Cardiac fibroblast (primary cell): ENCODE results near the gene IL15.
A peak's percentile ranks its signal among the peaks of the same experiment; 100 is the strongest.

ENCODE experiments used
- DNase-seq, 2 donors: peaks; one replicate each; pipeline versions ENCODE4 v3.0.0 to v3.0.0-alpha.2; 2010; ENCODE audit warnings: low read depth in 2 of 2
- H3K4me3 ChIP-seq, 2 donors: replicated peaks in 1 of 2; 1 replicate in 1 of 2; 2 replicates in 1 of 2; pipeline ENCODE4 v1.5.1; 2011; ENCODE audit warnings: low read depth in 2 of 2, low read length in 2 of 2, mild to moderate bottlenecking in 2 of 2, moderate library complexity in 1 of 2
- TF ChIP-seq, protein P1 (sequence below): IDR thresholded peaks from one replicate; pipeline ENCODE4 v1.5.1; 2011; ENCODE audit warnings: low read depth, mild to moderate bottlenecking, low read length, inconsistent platforms

IL15 gene

DNA sequence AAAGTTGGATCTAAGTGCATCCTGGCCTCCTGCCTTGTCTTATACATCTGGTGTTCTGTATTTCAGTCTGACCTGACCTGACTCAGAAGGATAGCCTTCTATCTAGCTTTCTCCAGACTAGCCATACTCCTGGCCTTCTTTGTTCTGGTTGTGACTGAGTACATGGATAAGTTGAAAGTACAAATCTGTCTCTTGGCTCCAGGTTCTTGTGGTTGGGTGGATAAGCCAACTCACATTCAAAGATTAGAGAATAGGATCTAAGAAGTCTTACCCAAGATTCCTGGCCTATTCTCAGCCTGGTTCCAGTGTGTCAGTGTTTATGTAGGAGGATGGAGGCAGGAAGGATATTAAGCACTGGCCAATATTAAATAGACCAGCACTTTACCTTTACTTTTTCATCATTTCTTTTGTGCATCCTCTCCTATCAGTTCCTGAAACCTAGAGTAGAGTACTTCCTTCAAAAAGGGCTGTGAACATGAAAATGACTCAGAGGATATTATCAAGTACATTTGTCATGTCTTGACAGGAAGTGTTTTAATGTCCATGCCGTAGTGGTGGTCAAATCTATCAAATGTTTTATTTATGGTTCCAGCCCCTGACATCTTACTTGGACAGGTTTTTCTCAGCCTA lies 123.5 kb downstream of the IL15 start:
- peak; percentile 25 to 35 for DNase-seq
- TF ChIP-seq, protein P1, sequence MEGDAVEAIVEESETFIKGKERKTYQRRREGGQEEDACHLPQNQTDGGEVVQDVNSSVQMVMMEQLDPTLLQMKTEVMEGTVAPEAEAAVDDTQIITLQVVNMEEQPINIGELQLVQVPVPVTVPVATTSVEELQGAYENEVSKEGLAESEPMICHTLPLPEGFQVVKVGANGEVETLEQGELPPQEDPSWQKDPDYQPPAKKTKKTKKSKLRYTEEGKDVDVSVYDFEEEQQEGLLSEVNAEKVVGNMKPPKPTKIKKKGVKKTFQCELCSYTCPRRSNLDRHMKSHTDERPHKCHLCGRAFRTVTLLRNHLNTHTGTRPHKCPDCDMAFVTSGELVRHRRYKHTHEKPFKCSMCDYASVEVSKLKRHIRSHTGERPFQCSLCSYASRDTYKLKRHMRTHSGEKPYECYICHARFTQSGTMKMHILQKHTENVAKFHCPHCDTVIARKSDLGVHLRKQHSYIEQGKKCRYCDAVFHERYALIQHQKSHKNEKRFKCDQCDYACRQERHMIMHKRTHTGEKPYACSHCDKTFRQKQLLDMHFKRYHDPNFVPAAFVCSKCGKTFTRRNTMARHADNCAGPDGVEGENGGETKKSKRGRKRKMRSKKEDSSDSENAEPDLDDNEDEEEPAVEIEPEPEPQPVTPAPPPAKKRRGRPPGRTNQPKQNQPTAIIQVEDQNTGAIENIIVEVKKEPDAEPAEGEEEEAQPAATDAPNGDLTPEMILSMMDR, result no peak
- no peak overlapping the region for H3K4me3 ChIP-seq

DNA sequence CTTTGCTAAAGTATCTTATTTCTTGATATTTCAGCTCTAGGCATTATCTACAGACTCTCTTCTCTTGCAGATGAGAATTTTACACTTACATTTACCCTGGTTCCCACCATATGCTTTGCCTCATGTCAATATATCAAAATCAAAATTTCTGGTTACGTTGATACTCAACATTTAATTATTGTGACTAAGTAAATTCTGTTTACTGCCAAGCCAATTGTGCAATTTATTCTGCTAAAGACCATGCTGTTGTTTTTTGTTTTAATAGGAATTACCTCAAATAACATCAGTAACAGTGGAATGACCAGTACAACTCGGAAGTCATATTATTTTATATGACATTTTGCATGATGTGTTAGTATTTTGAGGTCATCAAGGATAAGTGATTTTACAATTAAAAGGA lies 125.5 kb downstream of the IL15 start:
- TF ChIP-seq, protein P1, result no peak
- no peak for DNase-seq
- no peak overlapping the region for H3K4me3 ChIP-seq

DNA sequence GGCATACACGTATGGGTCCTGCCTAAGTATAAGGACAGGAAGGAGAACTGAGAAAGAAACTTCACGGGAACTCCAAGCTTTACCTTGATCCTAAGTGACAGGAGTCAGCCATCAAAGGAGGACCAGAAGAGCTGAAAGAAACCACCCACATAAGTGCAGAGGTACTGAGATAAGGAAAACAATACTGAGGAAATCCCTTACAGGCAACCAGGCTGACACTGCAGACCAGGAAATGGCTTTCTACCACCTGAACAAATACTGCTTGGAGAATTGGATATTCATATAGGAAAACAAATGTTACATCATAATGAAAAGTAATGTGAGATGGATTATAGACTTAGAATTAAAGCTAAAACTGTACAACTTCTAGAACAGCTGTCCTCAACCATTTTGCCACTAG lies 127.0 kb downstream of the IL15 start:
- H3K4me3 ChIP-seq, result no peak overlapping the region
- TF ChIP-seq, protein P1, result no peak
- no peak for DNase-seq

DNA sequence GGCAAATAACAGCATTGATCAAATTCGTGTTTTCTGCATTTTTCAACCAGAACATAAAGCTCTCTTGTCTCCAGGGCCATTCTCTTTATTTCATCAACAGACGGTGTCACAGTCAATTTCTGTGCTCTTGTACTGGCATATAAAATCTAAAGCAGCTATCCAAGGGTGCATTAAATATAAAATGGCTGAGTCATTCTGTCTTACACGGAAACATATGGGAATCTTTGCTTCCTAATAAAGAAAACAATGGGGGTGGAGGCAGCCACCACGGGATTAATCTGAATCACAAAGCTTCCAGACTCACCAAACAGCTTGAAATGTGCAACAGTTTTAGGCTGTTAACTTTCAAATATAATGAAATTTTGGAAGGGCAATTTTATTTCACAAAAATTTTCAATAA lies 132.6 kb downstream of the IL15 start:
- H3K4me3 ChIP-seq, result no peak overlapping the region
- TF ChIP-seq, protein P1, result no peak
- DNase-seq, result peak; percentile 51 to 85

DNA sequence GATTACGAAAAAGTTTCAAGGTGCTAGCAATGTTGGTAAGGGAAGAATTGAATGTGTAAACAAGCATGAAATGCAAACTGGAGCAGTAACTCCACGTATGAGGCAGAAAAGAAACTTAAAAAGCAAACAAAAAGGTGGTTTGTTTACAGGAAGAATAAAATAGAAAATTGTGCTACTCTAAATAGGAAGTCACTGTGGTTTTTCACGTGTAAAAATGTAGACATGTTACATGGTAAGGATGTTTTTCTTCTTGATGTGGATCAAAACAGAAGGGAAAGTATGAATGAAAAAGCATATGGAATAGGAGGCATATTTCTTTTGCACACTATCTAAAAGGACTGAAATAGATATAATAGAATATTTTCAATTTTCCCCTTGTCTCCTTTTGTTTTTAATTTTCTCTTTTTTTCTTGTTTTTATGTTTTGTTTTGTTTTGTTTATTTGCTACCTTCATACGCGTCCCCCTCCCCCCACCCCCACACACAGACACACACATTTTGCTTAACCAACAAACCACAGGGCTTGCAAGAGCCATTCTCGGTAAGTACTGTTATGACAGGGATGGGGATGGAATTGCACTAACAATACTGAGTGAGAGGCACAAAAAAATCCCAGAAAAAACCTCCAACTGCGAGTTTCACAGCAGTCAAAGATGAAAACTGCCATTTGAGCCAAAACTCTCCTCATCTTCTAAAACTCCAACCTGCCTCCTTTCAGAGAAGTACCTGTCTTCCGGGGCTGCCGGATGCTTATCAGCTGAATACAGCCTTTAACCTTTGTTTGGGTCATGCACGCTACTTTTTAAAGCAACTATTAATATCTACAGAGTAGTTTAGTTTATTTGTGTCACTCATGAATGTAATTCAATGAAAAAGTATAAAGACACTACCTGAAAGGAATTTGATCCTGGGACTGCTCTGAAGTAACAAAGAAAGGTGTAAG lies 135.8 kb downstream of the IL15 start:
- no peak for DNase-seq
- H3K4me3 ChIP-seq, result no peak overlapping the region
- TF ChIP-seq, protein P1, result no peak

DNA sequence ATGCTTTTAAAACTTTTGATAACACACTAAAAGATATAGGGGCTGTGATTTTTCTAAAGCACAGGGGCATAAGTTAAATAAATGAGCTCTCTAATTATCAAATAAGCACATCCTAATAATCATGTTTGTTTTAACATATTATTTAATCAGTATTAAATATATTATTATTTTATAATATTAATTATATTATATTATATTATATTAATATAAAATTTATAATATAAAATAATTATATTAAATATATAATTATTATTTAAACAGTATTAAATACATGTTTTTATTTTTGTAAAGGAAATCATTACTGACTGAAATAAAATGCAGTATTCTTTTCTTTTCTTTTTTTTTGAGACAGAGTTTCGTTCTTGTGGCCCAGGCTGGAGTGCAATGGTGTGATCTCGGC lies 136.5 kb downstream of the IL15 start:
- TF ChIP-seq, protein P1, result no peak
- H3K4me3 ChIP-seq, result no peak overlapping the region
- no peak for DNase-seq
